H1 (cell line): ENCODE results near the gene SRD5A3.

Experiments
- CHD1 ChIP-seq: IDR thresholded peaks from 2 replicates; pipeline ENCODE4 v1.6.1; 2012; ENCODE audit warnings: low read depth, low read length, improper control_type of control experiment
- POLR2A ChIP-seq, 2 experiments: IDR thresholded peaks; 1 replicate in 1 of 2; 2 replicates in 1 of 2; pipeline ENCODE4 v1.6.1; 2011; ENCODE audit warnings: low read depth in 2 of 2, low read length in 2 of 2, mild to moderate bottlenecking in 2 of 2; ENCODE audit errors: control extremely low read depth in 1 of 2

DNA sequence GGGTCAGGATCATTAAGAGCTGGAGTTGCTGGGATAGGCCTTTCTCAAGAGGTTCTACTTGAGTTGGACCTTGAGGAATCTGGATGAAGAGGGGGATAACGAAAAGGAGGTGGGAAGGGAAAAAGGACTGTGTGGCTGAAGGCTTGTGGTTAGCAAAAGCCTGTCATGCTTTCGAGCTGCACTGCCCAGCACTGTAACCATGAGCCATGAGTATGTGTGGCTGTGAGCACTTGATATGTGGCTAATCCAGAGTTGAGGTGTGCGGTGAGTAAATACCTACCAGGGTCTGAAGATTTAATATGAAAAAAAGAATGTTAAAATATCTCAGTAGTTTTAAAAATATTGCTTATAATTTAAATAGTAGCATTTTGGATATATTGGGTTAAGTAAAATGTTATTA is 61.1 kb downstream of the SRD5A3 start:
- TF ChIP-seq CHD1 = no peak
- no peak for TF ChIP-seq POLR2A (IDR thresholded peaks at IDR 0.05; ENCODE audit: control extremely low read depth in 1 of 2, low read depth in 2 of 2, low read length in 2 of 2)
